Adipose tissue (tissue), 3 donors: Measurements from ENCODE around the gene DLGAP1. TPM values are rescaled to one million over a fixed set of nuclear protein-coding genes. Genes with fewer than 3 reads are reported as not detected.
"Not testable (repeated sequence)": the region's sequence is repeated elsewhere in the genome, so short reads cannot be mapped to it uniquely, and the experiment has no call there.

Source experiments
- H3K27ac ChIP-seq: one replicate; pipeline ENCODE4 v1.5.1; 2013; ENCODE audit warnings: low read depth, low read length
- WGBS, 3 donors: extraction: QIAGEN DNeasy Blood & Tissue Kit; methylation state at CpG; one replicate each; pipeline ENCODE4 v1.1.7; 2013; 5-methylcytosine and 5-hydroxymethylcytosine counted together
- polyA plus RNA-seq, 3 donors: library from polyadenylated mRNA; stranded (reverse); fragments of 200-250 nt; gene quantifications; one replicate each; pipeline ENCODE4 v1.2.3, GENCODE V29; 2013
- donor health status: healthy with polysubstance abuse.
- donor health status: Bipolar disorder and iron deficiency.
- donor health status: healthy.

Gene DLGAP1
- polyA plus RNA-seq, 3 donors, result 0.06 to 0.22 (median 0.09) TPM

GRCh38 chr18:3721771-3722648 lies 733.1 kb downstream of the DLGAP1 start:
- H3K27ac ChIP-seq, result no peak overlapping the region
- 47 to 78% (median 49%) methylated on average over 7 of the region's 7 CpGs for WGBS, 3 donors

DNA sequence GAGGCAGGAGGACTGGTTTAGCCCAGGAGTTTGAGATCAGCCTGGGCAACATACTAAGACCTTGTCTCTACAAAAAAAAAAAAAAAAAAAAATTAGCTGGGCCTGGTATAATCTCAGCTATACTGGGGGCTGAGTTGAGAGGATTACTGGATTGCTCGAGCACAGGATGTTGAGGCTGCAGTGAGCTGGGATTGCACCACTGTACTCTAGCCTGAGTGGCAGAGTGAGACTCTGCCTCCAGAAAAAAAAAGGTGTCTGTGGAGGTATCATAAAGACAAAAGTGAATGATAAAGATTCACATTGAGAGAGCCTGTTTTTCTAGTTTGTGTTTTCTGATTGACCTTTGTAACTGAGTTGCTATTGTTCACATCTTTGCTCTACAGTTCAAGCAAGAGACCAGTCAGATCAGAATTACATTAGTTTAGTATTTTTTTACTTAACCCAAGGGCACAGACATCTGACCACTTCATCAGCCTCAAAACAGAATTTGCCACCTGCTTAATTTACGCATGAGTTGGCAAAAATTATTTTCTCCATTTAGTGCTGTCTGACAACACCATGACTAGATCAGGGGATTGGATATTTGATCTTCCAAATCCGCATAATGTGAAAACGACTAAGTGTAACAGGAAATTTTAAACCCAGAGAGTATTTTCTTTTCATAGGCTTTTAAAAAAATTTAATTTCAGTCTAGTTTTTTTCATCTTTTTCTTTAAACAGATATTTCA lies 734.1 kb downstream of the DLGAP1 start:
- 79 to 88% (median 83%) methylated on average over 4 of the region's 4 CpGs for WGBS, 3 donors
- H3K27ac ChIP-seq, result no peak overlapping the region

DNA sequence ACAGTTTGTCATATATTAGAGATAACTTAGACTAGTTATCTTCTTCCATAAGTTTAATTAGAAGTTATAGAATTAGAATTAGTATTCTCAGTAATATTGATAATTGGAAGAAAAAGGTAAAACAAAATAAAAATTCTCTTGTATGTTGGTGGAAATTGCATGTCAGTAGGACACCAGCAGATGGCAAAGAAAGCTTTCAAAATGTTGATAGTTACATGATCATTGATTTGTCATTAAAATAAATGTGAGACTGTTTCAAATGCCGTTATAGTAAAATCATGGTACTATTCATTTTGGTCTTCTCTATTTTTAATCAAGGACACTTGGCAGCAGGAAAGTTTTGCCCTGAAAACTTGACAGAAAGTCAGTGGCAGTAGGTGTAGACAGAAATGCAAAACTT lies 734.9 kb downstream of the DLGAP1 start:
- 69 to 95% (median 93%) methylated on average over 1 of the region's 1 CpG for WGBS, 3 donors

DNA sequence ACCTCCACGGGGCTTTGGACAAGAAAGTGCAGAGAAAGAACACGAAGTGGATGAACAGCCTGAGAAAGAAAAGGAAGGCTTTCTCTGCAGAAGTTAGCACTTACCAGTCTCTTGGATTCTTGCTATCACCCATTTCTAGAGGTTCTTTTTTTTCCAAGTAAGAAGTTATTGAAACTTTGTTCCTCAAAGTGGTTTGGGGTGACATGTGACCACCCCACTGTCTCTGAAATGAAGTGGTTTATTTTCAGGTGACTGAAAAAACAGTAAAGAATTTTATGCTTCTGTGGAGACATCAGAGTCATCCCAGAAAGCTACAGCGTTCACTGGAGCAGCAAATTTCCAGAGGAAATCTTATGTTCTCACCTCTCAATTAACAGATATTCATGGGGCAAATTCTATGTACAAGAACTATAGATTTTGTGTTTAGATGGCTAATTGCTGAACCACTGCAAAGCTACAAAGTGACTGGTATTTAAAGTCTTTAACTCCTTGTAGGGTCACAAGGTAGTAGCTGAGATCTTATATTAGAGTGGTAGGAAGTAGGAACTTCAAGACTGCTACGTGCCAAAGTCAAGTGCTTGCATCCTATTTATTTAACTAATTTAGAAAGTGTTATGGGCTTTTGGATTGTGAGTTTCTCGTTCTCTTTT lies 737.6 kb downstream of the DLGAP1 start:
- H3K27ac ChIP-seq, result no peak overlapping the region
- whole genome bisulfite sequencing, 3 donors, result 52 to 66% (median 61%) methylated on average over 5 of the region's 5 CpGs

More for the DNA sequence above, 734.9 kb downstream of the DLGAP1 start:
- no peak overlapping the region for H3K27ac ChIP-seq

DNA sequence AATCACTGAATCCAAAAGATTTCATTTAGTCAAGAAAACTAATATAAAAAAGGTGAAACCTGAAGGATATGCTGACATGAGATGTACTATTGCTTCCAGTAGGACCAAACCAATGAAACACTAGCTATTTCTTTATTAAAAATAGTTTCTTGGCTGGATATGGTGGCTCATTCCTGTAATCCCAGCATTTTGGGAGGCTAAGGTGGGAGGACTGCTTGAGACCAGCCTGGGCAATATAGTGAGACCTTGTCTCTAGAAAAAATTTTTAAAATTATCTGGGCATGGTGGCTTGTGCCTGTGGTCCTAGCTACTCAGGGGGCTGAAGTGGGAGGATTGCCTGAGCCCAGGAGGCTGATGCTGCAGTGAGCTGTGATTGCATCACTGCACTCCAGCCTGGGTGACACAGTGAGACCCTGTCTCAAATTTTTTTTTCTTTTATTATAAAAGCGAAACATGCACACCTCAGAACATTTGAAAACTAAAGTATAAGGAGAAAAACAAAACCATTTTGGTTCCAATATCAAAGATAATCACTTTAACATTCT lies 738.9 kb downstream of the DLGAP1 start:
- 88 to 100% (median 93%) methylated on average over 1 of the region's 1 CpG for WGBS, 3 donors
- no peak overlapping the region for H3K27ac ChIP-seq

- H3K27ac ChIP-seq, result no peak overlapping the region
- WGBS, 3 donors, result 50 to 61% (median 57%) methylated on average over 5 of the region's 5 CpGs
These were observed 739.7 kb downstream of the DLGAP1 start for GRCh38 chr18:3715231-3716080.

DNA sequence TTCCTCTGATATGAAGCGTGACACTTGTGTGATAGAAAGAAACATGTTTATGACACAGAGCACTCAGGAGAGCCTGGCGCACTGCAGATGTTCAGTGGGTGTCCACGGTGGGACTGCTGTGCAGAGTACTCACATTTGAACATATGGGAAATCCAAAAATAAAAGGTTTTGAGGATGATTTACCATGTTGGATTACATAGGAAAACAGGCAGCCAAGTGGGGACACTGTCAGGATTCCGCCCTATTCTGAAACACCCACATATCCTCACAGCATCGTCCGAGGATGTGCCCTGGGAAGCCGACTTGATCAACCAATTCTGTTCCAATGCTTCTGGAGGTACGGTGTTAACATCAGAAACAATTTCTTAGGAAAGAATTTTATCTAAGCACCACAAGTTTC lies 741.4 kb downstream of the DLGAP1 start:
- no peak overlapping the region for H3K27ac ChIP-seq
- WGBS, 3 donors, result 84 to 93% (median 89%) methylated on average over 8 of the region's 8 CpGs

GRCh38 chr18:3713166-3713565 lies 741.9 kb downstream of the DLGAP1 start:
- H3K27ac ChIP-seq, result no peak overlapping the region
- WGBS, 3 donors, result 31 to 71% (median 65%) methylated on average over 4 of the region's 4 CpGs

- 85 to 91% (median 88%) methylated on average over 5 of the region's 5 CpGs for WGBS, 3 donors
- H3K27ac ChIP-seq, result no peak overlapping the region
These were observed 742.6 kb downstream of the DLGAP1 start for GRCh38 chr18:3712491-3712890.

- WGBS, 3 donors, result 20 to 34% (median 23%) methylated on average over 8 of the region's 8 CpGs
These were observed 744.3 kb downstream of the DLGAP1 start for GRCh38 chr18:3710712-3711301.

GRCh38 chr18:3709205-3709604 lies 745.9 kb downstream of the DLGAP1 start:
- no peak overlapping the region for H3K27ac ChIP-seq
- WGBS, 3 donors, result 52 to 57% (median 53%) methylated on average over 4 of the region's 4 CpGs

More at GRCh38 chr18:3710712-3711301, 744.3 kb downstream of the DLGAP1 start:
- no peak overlapping the region for H3K27ac ChIP-seq

- no peak overlapping the region for H3K27ac ChIP-seq
- WGBS, 3 donors, result 80 to 88% (median 84%) methylated on average over 9 of the region's 9 CpGs
These were observed 748.6 kb downstream of the DLGAP1 start for GRCh38 chr18:3706279-3707097.

DNA sequence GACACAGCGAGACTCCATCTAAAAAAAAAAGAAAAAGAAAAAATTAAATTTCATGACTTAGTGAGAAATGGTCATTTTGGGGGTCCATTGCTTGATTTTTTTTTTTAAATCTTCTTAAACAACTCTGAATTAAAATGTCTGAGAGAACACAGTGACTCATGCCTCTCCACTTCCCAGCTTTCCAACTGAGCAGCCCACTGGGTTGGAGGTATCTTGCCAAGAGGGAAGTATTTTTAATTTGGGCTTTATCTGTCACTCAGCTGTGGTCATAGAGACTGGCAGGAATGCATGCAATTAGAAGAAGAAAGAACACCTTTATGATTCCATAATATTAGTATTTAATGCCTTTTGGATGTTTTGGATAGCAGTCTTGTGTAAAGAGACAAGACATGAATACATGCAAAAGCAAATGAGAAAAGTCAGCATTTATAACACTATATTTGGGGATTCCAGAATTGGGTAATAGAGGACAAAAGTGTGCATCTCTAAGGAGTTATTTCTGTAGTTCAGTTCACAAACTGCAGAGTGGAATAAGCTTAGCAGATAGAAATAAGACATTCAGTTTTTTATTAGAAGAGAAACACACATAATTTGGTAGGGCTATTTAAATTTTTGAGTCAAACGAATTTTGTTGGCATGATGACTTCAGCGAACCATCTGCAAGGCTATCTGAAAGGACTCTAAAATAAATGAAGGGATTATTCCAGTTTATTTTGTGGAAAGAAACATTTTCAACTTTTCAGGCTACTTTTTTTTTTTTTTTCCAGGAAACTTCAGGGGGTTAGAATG lies 750.4 kb downstream of the DLGAP1 start:
- H3K27ac ChIP-seq, result no peak overlapping the region
- 81 to 90% (median 85%) methylated on average over 3 of the region's 3 CpGs for WGBS, 3 donors

GRCh38 chr18:3703732-3704176 lies 751.4 kb downstream of the DLGAP1 start:
- WGBS, 3 donors, result 14 to 17% (median 15%) methylated on average over 7 of the region's 7 CpGs
- H3K27ac ChIP-seq, result no peak overlapping the region

- WGBS, 3 donors, result 51 to 76% (median 52%) methylated on average over 16 of the region's 16 CpGs
These were observed 755.2 kb downstream of the DLGAP1 start for GRCh38 chr18:3699707-3700567.

More at GRCh38 chr18:3699707-3700567, 755.2 kb downstream of the DLGAP1 start:
- not testable (repeated sequence) for H3K27ac ChIP-seq
